ENCODE results near the gene EIF5AL1.
"Not testable (repeated sequence)": the region's sequence is repeated elsewhere in the genome, so short reads cannot be mapped to it uniquely, and the experiment has no call there.

EIF5AL1 gene

DNA sequence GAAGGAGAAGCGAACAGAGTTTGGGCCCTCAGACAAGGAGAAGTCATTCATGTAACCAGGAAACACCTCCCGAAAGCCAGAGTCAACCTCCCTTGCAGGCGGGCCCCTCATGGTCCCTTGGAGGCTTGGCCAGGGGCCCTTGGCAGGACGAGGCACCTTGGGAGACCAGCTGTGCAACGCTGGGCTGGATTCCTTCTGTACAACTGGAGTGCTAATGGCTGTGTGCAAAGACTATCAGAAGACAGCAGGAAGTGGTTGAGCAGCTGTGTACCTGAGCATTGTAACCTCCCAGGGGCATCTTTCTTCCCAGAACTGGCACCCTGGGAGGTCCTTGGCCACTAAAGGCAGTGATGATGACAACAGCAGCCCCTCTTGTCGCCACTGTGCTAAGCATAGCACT lies 9.4 kb downstream of the EIF5AL1 start:
- H3K9me3 ChIP-seq (ENCODE audit: insufficient read depth, low read length); H3K9ac ChIP-seq (ENCODE audit: low read length); H3K4me2 ChIP-seq (ENCODE audit: low read length); H3K27me3 ChIP-seq (ENCODE audit: low read depth, low read length); H3K79me2 ChIP-seq (ENCODE audit: low read length); H3K27ac ChIP-seq (ENCODE audit: low read length); H3K36me3 ChIP-seq (replicated peaks; ENCODE audit: low read depth, low read length); H4K20me1 ChIP-seq (ENCODE audit: insufficient read depth, low read length); H2AFZ ChIP-seq (ENCODE audit: low read depth, low read length); H3K4me3 ChIP-seq (ENCODE audit: low read length); H3K4me1 ChIP-seq (ENCODE audit: low read length): not testable (repeated sequence)

DNA sequence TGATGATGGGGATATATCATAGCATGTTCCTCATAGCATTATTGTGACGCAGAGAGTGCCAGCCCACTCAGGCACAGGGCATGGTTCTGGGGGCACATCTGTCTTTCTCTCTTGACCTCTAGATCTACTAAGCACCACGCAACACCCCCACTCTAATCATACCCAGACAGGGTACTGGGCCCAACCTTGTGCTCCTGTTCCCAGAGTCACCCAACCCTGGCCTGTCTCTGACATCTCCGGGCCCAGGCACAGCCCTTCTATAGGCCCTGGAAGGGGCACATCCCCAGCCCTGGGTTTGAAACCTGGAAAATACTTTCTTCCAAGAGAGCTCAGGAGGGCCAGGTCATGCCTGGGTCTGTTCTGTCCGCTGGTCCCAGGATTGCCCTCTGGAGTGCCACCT lies 10.1 kb downstream of the EIF5AL1 start:
- not testable (repeated sequence) for H3K4me3 ChIP-seq (ENCODE audit: low read length); H3K4me2 ChIP-seq (ENCODE audit: low read length); H3K27me3 ChIP-seq (ENCODE audit: low read depth, low read length); H2AFZ ChIP-seq (ENCODE audit: low read depth, low read length); H4K20me1 ChIP-seq (ENCODE audit: insufficient read depth, low read length); H3K9ac ChIP-seq (ENCODE audit: low read length); H3K9me3 ChIP-seq (ENCODE audit: insufficient read depth, low read length); H3K36me3 ChIP-seq (replicated peaks; ENCODE audit: low read depth, low read length); H3K4me1 ChIP-seq (ENCODE audit: low read length); H3K27ac ChIP-seq (ENCODE audit: low read length); H3K79me2 ChIP-seq (ENCODE audit: low read length)

DNA sequence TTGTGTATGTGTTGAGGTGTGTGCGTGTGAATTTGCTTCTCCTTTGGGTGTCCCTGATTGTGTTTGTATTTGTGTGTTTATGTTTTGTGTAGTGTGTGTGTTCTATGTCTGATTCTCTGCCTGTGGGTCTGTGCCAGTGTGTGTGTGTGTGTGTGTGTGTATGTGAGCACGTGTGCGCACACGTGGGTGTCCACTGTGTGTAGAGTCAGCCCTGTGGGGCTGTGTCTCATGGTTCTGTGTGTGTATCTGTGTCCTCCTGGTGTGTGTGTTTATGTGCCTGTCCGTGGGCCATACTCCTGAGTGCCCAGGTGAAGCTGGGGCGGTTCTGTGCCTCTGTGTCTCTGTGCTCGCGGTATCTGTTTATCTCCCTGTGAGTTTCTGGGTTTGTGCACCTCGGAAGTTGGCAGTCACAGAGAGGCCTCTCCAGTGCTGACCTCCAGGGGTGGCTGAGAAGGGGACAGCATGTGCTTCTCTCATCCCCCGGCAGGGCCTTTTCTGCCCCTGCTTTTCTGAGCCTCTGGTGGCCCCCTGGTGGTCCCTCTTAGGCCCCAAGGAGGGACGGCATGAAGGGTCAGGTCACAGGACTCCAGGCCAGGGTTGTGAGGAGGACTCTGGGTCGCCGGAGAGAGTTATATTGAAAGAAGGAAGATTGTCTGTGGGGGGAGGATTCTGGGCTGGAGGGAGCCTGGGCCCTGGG lies 11.0 kb downstream of the EIF5AL1 start:
- not testable (repeated sequence) for H3K4me2 ChIP-seq (ENCODE audit: low read length); H3K9me3 ChIP-seq (ENCODE audit: insufficient read depth, low read length); H4K20me1 ChIP-seq (ENCODE audit: insufficient read depth, low read length); H3K9ac ChIP-seq (ENCODE audit: low read length); H3K4me3 ChIP-seq (ENCODE audit: low read length); H2AFZ ChIP-seq (ENCODE audit: low read depth, low read length); H3K79me2 ChIP-seq (ENCODE audit: low read length); H3K36me3 ChIP-seq (replicated peaks; ENCODE audit: low read depth, low read length); H3K4me1 ChIP-seq (ENCODE audit: low read length); H3K27ac ChIP-seq (ENCODE audit: low read length); H3K27me3 ChIP-seq (ENCODE audit: low read depth, low read length)

DNA sequence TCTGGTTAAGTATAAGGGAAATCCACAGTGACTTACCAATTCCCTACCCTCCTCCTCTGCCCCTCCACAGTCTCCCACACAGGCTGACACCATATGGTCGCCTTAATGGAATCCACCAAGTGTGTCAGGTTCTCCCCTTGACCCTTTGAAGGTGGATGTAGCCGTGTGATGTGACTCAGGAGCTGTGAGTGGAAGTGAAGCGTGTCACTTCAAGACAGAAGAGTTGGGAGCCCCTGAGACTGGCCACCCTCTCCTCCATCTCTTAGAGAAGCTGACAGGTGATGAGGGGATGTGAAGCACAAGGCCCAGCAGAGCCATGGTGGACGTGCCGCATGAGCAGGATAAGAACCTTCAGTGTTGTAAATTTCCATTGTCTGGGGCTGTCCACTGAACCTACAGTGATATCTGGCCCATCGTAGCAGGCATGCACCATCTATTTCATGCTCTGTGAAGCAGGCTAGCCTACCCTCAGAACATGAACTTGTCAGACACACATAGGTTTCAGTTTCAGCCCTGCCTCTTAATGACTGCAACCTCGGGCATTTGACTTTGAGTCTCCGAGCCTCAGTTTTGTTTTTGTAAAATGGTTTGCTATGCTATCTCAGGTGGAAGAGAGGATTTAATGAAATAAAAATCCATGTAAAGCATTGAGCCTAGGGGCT lies 12.8 kb downstream of the EIF5AL1 start:
- not testable (repeated sequence) for H2AFZ ChIP-seq (ENCODE audit: low read depth, low read length); H3K4me1 ChIP-seq (ENCODE audit: low read length); H3K4me3 ChIP-seq (ENCODE audit: low read length); H3K9ac ChIP-seq (ENCODE audit: low read length); H3K27me3 ChIP-seq (ENCODE audit: low read depth, low read length); H3K79me2 ChIP-seq (ENCODE audit: low read length); H3K27ac ChIP-seq (ENCODE audit: low read length); H3K9me3 ChIP-seq (ENCODE audit: insufficient read depth, low read length); H3K36me3 ChIP-seq (replicated peaks; ENCODE audit: low read depth, low read length); H4K20me1 ChIP-seq (ENCODE audit: insufficient read depth, low read length)
- H3K4me2 ChIP-seq (ENCODE audit: low read length): peak overlapping the region; percentile 34

DNA sequence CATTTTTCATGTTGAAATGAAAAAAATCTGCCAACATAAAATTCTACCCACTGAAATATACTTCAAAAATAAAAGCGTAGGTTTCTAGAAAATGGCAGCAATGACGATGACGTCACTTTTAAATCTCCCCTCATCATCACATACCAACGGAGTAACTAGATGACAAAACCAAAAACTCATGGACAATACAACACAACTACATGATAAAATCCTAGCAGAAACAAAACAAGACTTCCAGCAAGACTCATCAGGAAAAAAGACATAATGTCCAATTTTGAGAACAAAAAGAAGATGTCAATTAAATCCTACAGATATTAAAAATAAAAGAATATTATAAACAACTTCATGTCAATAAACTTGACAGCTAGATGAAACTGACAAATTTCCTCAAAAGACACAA lies 15.9 kb downstream of the EIF5AL1 start:
- H3K27me3 ChIP-seq (ENCODE audit: low read depth, low read length); H3K36me3 ChIP-seq (replicated peaks; ENCODE audit: low read depth, low read length); H3K27ac ChIP-seq (ENCODE audit: low read length); H3K79me2 ChIP-seq (ENCODE audit: low read length); H4K20me1 ChIP-seq (ENCODE audit: insufficient read depth, low read length); H3K4me1 ChIP-seq (ENCODE audit: low read length); H3K9me3 ChIP-seq (ENCODE audit: insufficient read depth, low read length); H3K4me3 ChIP-seq (ENCODE audit: low read length); H2AFZ ChIP-seq (ENCODE audit: low read depth, low read length); H3K9ac ChIP-seq (ENCODE audit: low read length); H3K4me2 ChIP-seq (ENCODE audit: low read length): not testable (repeated sequence)

DNA sequence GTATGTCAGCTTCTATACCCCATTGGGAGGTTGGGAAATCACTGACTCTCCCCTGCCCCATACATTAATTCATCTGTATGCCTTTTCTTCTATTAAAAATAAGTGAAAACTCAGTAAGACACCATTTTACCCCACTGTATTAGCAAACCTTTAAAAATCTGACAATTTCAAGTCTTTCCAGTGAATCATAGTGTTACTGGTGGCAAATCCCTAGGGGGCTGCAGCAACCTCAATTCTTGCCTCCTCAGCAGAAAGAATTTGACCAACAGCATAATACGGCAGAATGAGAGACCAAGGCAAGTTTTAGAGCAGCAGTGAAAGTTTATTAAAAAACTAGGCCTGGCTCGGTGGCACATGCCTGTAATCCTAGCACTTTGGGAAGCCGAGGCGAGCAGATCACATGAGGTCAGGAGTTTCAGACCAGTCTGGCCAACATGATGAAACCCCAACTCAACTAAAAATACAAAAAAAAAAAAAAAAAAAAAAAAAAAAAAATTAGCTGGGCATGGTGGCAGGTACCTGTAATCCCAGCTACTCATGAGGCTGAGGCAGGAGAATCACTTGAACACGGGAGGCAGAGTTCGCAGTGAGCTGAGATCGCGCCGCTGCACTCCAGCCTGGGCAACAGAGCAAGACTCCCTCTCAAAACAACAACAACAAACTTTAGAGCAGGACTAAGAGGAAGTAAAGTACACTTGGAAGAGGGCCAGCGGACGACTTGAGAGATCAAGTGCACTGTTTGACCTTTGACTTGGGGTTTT lies 21.0 kb downstream of the EIF5AL1 start:
- H2AFZ ChIP-seq (ENCODE audit: low read depth, low read length); H3K9me3 ChIP-seq (ENCODE audit: insufficient read depth, low read length); H3K4me3 ChIP-seq (ENCODE audit: low read length); H3K79me2 ChIP-seq (ENCODE audit: low read length); H3K27me3 ChIP-seq (ENCODE audit: low read depth, low read length); H3K9ac ChIP-seq (ENCODE audit: low read length); H3K4me2 ChIP-seq (ENCODE audit: low read length); H3K27ac ChIP-seq (ENCODE audit: low read length); H4K20me1 ChIP-seq (ENCODE audit: insufficient read depth, low read length); H3K4me1 ChIP-seq (ENCODE audit: low read length); H3K36me3 ChIP-seq (replicated peaks; ENCODE audit: low read depth, low read length): not testable (repeated sequence)

DNA sequence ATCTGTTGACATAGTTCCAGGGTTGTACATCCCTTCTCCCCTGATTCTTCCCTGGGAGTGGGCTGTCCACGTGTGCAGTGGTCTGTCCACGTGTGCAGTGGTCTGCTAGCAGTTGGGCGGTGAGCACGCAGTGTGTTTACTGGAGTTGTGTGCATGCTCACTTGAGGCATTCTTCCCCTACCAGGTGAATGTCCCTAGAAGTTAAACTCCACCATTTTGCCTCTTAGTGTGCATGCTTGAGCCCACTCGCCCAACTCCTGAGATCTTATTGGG lies 21.5 kb downstream of the EIF5AL1 start:
- H3K4me2 ChIP-seq (ENCODE audit: low read length); H3K79me2 ChIP-seq (ENCODE audit: low read length); H3K27me3 ChIP-seq (ENCODE audit: low read depth, low read length); H3K36me3 ChIP-seq (replicated peaks; ENCODE audit: low read depth, low read length); H3K4me3 ChIP-seq (ENCODE audit: low read length); H3K9ac ChIP-seq (ENCODE audit: low read length); H2AFZ ChIP-seq (ENCODE audit: low read depth, low read length); H4K20me1 ChIP-seq (ENCODE audit: insufficient read depth, low read length); H3K4me1 ChIP-seq (ENCODE audit: low read length); H3K27ac ChIP-seq (ENCODE audit: low read length); H3K9me3 ChIP-seq (ENCODE audit: insufficient read depth, low read length): not testable (repeated sequence)

DNA sequence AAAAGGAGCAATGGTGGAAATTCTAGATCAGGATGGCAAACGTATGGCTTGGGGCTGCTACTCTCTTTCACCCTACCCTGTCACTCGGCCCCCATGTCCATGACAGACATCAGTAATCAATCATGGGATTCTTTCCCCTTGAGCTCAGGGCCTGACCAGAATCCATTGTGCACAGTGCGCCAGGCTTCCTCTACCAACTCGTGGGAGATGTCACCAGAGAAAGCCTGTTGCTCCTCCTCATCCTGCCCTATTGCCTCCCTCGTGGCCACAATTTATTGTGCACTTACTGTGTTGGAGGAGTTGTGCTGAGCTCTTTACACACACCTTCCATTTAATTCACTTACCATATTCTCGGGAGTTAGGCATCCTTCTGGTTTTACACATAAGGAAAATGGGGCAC lies 26.0 kb downstream of the EIF5AL1 start:
- not testable (repeated sequence) for H3K79me2 ChIP-seq (ENCODE audit: low read length); H3K36me3 ChIP-seq (replicated peaks; ENCODE audit: low read depth, low read length); H2AFZ ChIP-seq (ENCODE audit: low read depth, low read length); H3K27me3 ChIP-seq (ENCODE audit: low read depth, low read length); H3K27ac ChIP-seq (ENCODE audit: low read length); H4K20me1 ChIP-seq (ENCODE audit: insufficient read depth, low read length); H3K4me3 ChIP-seq (ENCODE audit: low read length); H3K9me3 ChIP-seq (ENCODE audit: insufficient read depth, low read length); H3K9ac ChIP-seq (ENCODE audit: low read length); H3K4me2 ChIP-seq (ENCODE audit: low read length)
- H3K4me1 ChIP-seq (ENCODE audit: low read length): peaks cover 13% of the 10 kb centered on the region

DNA sequence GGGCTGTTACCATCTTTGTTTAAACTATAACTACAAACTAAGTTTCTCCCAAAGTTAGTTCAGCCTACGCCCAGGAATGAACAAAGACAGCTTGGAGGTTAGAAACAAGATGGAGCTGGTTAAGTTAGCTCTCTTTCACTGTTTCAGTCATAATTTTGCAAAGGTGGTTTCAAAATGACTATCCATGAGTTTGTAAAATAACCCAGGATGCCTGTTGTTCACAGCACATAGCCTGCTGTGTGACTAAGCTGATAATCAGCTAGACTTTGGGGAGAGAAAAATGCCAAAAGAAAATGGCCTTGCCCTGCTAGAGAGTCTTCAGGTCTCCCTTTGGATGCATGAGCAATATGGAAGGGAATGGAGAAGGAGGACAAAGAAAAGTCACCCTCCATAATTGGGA lies 28.6 kb downstream of the EIF5AL1 start:
- not testable (repeated sequence) for H3K9ac ChIP-seq (ENCODE audit: low read length); H3K4me3 ChIP-seq (ENCODE audit: low read length); H3K36me3 ChIP-seq (replicated peaks; ENCODE audit: low read depth, low read length); H3K79me2 ChIP-seq (ENCODE audit: low read length); H2AFZ ChIP-seq (ENCODE audit: low read depth, low read length); H4K20me1 ChIP-seq (ENCODE audit: insufficient read depth, low read length); H3K27me3 ChIP-seq (ENCODE audit: low read depth, low read length); H3K9me3 ChIP-seq (ENCODE audit: insufficient read depth, low read length)
- H3K4me2 ChIP-seq (ENCODE audit: low read length): peak overlapping the region; percentile 51; the same call in 1 of the 2 replicates
- peaks cover 13% of the 10 kb centered on the region for H3K4me1 ChIP-seq (ENCODE audit: low read length)
- 0 out of 2 replicates have a peak overlapping the region, but pooled peaks have one; percentile 26 for H3K27ac ChIP-seq (ENCODE audit: low read length)

Measured in OCI-LY3 (cell line).